Type B pancreatic cell (in vitro differentiated cells): ENCODE results near the gene GPSM1. TPM values are rescaled to one million over a fixed set of nuclear protein-coding genes. Genes with fewer than 3 reads are reported as not detected.
"Not testable (repeated sequence)": the region's sequence is repeated elsewhere in the genome, so short reads cannot be mapped to it uniquely, and the experiment has no call there.

ENCODE experiments used
- DNase-seq: peaks from one replicate; pipeline ENCODE4 v3.0.0; 2021; ENCODE audit warnings: mixed read lengths; ENCODE audit not compliant: unreplicated experiment; ENCODE audit errors: extremely low spot score
- H3K27ac Mint-ChIP-seq: 2 replicates; pipeline ENCODE4 v1.8.0; 2021; ENCODE audit warnings: mild to moderate bottlenecking, mixed read lengths
- H3K27me3 Mint-ChIP-seq: 2 replicates; pipeline ENCODE4 v1.8.0; 2021; ENCODE audit warnings: mixed read lengths
- H3K36me3 Mint-ChIP-seq: 2 replicates; pipeline ENCODE4 v1.8.0; 2021; ENCODE audit warnings: mixed read lengths
- H3K4me1 Mint-ChIP-seq: one replicate; pipeline ENCODE4 v1.8.0; 2021; ENCODE audit warnings: mixed read lengths; ENCODE audit not compliant: unreplicated experiment
- H3K4me3 Mint-ChIP-seq: 2 replicates; pipeline ENCODE4 v1.8.0; 2021; ENCODE audit warnings: mild to moderate bottlenecking, mixed read lengths
- H3K9me3 Mint-ChIP-seq: 2 replicates; pipeline ENCODE4 v1.8.0; 2021; ENCODE audit warnings: mixed read lengths
- total RNA-seq: library from RNA; stranded (reverse); gene quantifications from 2 replicates; pipeline ENCODE4 v1.2.1, GENCODE V29; 2021; ENCODE audit warnings: low replicate concordance
- TF ChIP-seq, protein P1 (sequence below): fragments of 200-600 bp; sonication (generic); conservative IDR thresholded peaks from 2 replicates; pipeline ENCODE4 v1.5.0; 2021; ENCODE audit warnings: antibody characterized with exemption, mild to moderate bottlenecking

GPSM1 gene
- total RNA-seq, 1 donor from 2014 or later: 56.2 TPM

DNA sequence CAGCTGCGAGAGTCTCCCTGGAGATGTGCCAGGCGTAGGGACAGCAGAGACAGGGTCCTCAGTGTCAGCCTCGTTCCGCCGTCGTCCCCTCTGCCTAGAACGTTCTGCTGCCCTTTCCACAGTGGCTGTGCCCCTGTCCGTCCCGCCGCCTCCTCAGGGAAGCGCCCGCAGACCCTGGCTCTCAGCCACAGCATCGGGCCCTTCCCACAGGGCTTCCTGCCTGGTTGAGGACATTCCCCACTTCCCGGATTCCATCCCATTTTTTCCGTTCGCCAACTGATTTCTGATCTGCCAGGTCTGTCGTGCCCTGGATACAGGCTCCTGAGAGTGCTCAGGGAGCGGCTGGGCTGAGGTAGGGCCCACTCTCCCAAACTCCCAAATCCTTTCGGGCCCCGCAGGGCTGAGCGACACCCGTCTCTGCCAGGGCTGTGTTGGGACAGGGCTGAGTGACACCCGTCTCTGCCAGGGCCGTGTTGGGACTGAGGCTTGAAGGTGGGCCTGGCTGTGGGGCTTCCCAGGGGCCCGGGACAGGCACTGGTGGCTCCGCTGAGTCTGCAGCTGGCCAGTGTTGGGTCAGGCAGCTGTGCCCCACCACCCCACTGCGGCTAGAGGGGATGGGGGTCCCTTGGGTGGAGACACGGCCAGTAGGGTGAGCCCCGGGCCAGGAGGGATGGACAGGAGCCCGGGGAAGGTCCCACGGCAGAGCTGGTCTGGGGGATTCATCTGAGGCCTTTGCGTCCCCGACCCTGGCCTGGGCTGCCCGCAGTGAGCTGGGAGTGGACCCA is 20.3 kb downstream of the GPSM1 start:
- Mint-ChIP-seq H3K27ac (no peak overlapping the region), H3K36me3 (no peaks in the 10 kb centered on the region), H3K27me3 (no peaks in the 10 kb centered on the region), H3K9me3 (no peaks in the 10 kb centered on the region), H3K4me3 (no peak overlapping the region), H3K4me1 (no peaks in the 10 kb centered on the region)
- no peak for DNase-seq
- TF ChIP-seq, protein P1, sequence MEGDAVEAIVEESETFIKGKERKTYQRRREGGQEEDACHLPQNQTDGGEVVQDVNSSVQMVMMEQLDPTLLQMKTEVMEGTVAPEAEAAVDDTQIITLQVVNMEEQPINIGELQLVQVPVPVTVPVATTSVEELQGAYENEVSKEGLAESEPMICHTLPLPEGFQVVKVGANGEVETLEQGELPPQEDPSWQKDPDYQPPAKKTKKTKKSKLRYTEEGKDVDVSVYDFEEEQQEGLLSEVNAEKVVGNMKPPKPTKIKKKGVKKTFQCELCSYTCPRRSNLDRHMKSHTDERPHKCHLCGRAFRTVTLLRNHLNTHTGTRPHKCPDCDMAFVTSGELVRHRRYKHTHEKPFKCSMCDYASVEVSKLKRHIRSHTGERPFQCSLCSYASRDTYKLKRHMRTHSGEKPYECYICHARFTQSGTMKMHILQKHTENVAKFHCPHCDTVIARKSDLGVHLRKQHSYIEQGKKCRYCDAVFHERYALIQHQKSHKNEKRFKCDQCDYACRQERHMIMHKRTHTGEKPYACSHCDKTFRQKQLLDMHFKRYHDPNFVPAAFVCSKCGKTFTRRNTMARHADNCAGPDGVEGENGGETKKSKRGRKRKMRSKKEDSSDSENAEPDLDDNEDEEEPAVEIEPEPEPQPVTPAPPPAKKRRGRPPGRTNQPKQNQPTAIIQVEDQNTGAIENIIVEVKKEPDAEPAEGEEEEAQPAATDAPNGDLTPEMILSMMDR: no peak

DNA sequence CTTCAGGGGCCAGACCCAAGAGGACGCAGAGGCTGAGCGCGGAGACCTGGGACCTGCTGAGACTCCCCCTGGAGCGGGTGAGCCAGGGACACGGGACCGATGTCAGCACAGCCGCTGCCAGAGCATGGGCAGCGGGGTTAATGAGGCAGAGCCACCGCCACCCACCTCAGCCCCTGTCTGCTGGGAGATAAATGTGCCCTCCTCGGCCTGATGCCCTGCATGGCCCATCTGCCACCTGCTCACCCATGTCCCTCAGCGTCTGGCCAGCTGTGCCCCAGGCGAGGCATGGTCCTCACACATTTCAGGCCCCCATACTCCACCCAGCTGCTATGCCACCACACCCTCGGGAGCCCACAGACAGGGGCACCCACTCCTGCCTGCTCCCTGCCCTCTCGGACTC is 21.4 kb downstream of the GPSM1 start:
- Mint-ChIP-seq H3K36me3 (no peaks in the 10 kb centered on the region), H3K27ac (no peak overlapping the region), H3K9me3 (no peaks in the 10 kb centered on the region), H3K4me1 (no peaks in the 10 kb centered on the region), H3K4me3 (no peak overlapping the region), H3K27me3 (no peaks in the 10 kb centered on the region)
- TF ChIP-seq, protein P1: no peak
- no peak for DNase-seq

DNA sequence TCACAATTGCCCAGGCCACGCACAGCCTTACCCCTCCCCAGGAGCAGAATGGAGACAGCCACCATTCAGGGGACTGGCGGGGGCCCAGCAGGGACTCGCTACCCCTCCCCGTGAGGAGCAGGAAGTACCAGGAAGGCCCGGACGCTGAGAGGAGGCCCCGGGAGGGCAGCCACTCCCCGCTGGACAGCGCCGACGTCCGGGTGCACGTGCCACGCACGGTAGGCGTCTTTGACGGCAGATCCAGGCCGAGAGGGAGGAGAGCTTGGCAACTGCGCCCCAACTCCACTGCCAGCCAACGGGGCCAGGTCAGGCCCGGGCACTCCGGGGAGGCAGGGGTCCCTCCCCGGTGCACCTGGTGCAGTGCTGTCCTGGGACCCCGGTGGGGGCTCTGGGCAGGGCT is 22.2 kb downstream of the GPSM1 start:
- no peaks in the 10 kb centered on the region for H3K9me3 Mint-ChIP-seq
- H3K4me3 Mint-ChIP-seq: no peak overlapping the region
- TF ChIP-seq, protein P1: no peak
- no peaks in the 10 kb centered on the region for H3K4me1 Mint-ChIP-seq
- no peaks in the 10 kb centered on the region for H3K36me3 Mint-ChIP-seq
- H3K27me3 Mint-ChIP-seq: no peaks in the 10 kb centered on the region
- H3K27ac Mint-ChIP-seq: no peak overlapping the region
- DNase-seq: no peak

DNA sequence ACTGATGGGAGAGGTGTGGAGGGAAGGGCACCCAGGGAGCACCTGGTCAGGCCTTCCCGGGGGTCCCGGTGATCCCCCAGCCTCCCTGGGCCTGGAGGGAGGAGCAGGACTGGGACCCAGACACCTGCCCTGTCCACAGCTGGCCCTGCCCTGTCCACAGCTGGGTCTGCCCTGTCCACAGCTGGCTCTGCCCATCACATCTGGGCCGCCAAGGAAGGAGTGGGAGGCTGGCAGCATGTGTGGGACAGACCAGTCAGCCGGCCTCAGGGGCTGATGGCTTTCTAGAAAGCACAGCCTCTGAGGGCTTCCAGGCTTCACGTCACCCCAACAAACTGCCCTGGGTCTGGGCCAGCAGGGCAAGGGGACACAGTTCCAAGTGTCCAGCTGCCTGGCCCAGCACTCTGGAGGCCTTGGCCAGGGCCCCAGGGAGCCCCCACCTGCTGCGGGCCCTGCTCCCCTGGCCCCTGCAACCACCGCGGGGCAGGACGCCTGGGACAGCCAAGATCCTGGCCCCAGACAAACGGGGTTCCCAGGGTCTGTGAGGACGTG is 24.0 kb downstream of the GPSM1 start:
- DNase-seq: no peak
- no peaks in the 10 kb centered on the region for H3K36me3 Mint-ChIP-seq
- no peak overlapping the region for H3K27ac Mint-ChIP-seq
- H3K27me3 Mint-ChIP-seq: no peaks in the 10 kb centered on the region
- TF ChIP-seq, protein P1: no peak
- no peaks in the 10 kb centered on the region for H3K4me1 Mint-ChIP-seq
- no peak overlapping the region for H3K4me3 Mint-ChIP-seq
- H3K9me3 Mint-ChIP-seq: no peaks in the 10 kb centered on the region

DNA sequence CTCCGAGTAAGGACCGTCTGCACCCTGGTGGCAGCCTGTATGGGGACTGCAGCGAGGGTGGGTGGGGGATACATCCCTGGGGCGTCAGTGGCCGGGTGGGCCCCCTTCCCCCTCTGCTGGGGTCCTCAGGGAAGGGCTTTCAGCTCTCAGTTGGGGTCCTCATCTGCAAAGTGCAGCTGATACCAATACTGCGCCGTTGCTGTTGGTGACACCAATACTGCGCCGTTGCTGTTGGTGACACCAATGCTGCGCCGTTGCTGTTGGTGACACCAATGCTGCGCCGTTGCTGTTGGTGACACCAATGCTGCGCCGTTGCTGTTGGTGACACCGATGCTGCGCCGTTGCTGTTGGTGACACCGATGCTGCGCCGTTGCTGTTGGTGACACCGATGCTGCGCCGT is 24.5 kb downstream of the GPSM1 start:
- H3K27me3 Mint-ChIP-seq, H3K9me3 Mint-ChIP-seq, H3K27ac Mint-ChIP-seq, H3K36me3 Mint-ChIP-seq, H3K4me1 Mint-ChIP-seq, DNase-seq, H3K4me3 Mint-ChIP-seq: not testable (repeated sequence)

DNA sequence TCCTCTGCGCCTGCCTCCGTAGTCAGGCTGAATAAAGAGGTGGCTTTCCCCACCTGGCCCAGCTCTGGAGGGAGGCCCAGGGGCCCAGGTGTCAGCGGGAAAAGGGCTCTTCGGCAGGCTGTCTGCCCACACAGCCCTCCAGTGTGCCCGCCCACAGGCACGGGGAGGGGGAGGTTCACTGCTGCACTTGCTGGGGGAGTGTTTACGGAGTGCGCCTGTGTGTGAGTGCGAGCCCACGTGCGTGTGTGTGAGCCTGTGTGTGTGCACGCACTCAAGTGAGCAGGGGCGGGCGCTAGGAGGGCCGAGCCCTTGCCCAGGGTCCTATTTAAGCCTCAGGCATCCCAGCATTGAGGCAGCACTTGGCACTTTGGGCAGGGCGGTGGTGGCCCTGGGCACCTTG is 25.3 kb downstream of the GPSM1 start:
- no peak overlapping the region for H3K4me3 Mint-ChIP-seq
- H3K27me3 Mint-ChIP-seq: no peaks in the 10 kb centered on the region
- no peaks in the 10 kb centered on the region for H3K36me3 Mint-ChIP-seq
- no peaks in the 10 kb centered on the region for H3K4me1 Mint-ChIP-seq
- no peak for DNase-seq
- no peaks in the 10 kb centered on the region for H3K9me3 Mint-ChIP-seq
- H3K27ac Mint-ChIP-seq: no peak overlapping the region
- TF ChIP-seq, protein P1: no peak
